ENCODE data around the gene ESCO1. TPM values are rescaled to one million over a fixed set of nuclear protein-coding genes. Genes with fewer than 3 reads are reported as not detected.
A peak's percentile ranks its signal among the peaks of the same experiment; 100 is the strongest.

ESCO1 gene
- total RNA-seq, 2 experiments from 2014 or later = 18.6 to 22.0 TPM

DNA sequence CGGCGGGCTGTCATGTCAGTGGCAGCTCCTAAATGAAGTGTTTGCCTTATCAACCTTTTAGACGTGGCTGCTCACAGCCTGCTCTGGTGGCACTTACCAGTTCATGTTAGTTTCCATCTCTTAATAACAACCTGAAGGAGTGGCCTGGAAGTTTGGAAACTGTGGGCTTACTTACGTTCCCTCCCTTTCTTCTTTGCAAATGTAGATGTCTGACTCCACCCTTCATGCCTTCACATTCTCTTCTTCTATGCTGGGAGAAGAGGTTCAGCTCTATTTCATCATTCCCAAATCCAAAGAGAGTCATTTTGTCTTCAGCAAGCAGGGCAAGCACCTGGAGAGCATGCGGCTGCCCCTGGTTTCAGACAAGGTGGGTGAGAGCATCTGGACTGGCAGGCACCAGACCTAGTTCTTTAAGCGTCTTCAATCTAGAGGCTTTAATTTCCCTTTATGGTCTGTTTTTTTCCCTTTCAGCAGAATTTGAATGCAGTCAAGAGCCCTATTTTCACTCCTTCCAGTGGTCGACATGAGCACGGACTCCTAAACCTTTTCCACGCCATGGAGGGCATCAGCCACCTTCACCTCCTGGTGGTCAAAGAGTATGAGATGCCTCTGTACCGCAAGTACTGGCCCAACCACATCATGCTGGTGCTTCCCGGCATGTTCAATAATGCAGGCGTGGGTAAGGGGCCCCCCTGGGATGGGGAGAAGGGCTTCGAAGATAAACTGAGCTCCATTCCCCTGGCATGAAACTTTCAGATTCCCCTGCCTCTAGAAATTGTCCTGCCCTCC lies 92.4 kb downstream of the ESCO1 start:
- Mint-ChIP-seq H3K4me3 (no peak overlapping the region), H3K27ac (no peak overlapping the region), H3K9me3 (peaks cover 4% of the 10 kb centered on the region), H3K36me3 (peaks cover 5% of the 10 kb centered on the region), H3K4me1 (ENCODE audit: low read depth) (no peaks in the 10 kb centered on the region), H3K27me3 (no peaks in the 10 kb centered on the region)
- no peak for DNase-seq
- ChIA-PET POLR2A (interaction anchor here (0.6 kb wide), 1 partner anchor 392 kb away, joined by 3 read pairs; no protein-coding TSS in a partner anchor), CTCF (interaction anchor here (1.0 to 1.1 kb wide), 2 partner anchors 19 kb away, joined by 3 to 4 read pairs; no protein-coding TSS in a partner anchor)
- intact Hi-C loops (cut with micrococcal nuclease) = loop anchor here (10.0 kb wide), 1 partner anchor 63 kb away; no protein-coding TSS in a partner anchor

DNA sequence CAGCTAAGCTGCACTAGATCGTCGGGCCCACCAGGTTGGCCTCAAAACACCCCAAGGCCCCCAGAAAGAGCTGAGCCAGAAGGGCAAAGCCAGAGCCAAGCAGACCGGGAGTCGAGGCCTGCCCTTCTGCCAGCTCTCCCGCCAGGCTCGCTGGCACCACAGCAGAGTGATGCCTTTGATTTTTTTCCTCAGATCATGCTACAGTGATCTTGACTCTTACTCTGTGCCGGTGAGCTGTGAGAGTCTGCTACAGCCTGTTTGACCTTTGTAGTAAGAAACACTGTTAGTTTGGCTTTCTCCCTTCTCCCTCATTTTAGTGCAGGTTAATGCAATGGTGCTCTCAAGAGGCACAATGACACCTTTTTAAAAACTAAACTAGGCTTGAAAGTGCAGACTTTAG lies 97.8 kb downstream of the ESCO1 start:
- ChIA-PET POLR2A (no interaction called here), CTCF (no interaction called here)
- no peak for DNase-seq
- Mint-ChIP-seq H3K36me3 (no peaks in the 10 kb centered on the region), H3K4me1 (ENCODE audit: low read depth) (no peaks in the 10 kb centered on the region), H3K27ac (no peak overlapping the region), H3K4me3 (no peak overlapping the region), H3K9me3 (no peaks in the 10 kb centered on the region), H3K27me3 (no peaks in the 10 kb centered on the region)
- intact Hi-C loops (cut with micrococcal nuclease) = loop anchor here (10.0 kb wide), 1 partner anchor 58 kb away; no protein-coding TSS in a partner anchor

DNA sequence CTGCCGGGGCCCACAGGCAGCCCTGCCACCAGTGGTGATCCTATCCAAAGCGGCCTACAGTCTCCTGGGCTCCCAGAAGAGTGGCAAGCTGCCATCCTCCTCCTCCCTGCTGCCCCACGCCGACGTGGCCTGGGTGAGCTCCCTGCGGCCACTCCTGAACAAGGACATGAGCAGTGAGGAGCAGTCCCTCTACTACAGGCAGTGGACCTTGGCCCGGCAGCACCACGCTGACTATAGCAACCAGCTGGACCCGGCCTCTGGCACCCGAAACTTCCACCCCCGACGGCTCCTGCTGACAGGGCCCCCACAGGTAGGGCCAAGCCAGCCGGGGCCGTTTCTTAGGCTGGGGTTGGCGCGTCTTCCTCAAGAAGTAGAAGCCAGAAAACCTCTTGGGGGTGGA lies 100.5 kb downstream of the ESCO1 start:
- no peak for DNase-seq
- H3K36me3 Mint-ChIP-seq = no peaks in the 10 kb centered on the region
- no peak overlapping the region for H3K4me3 Mint-ChIP-seq
- intact Hi-C loops (cut with micrococcal nuclease) = loop anchor here (10.0 kb wide), 1 partner anchor 55 kb away; no protein-coding TSS in a partner anchor
- no peaks in the 10 kb centered on the region for H3K27me3 Mint-ChIP-seq
- ChIA-PET POLR2A (no interaction called here), CTCF (interaction anchor here (0.9 kb wide), 1 partner anchor 11 kb away, joined by 3 read pairs; no protein-coding TSS in a partner anchor)
- no peaks in the 10 kb centered on the region for H3K9me3 Mint-ChIP-seq
- H3K4me1 Mint-ChIP-seq (ENCODE audit: low read depth) = no peaks in the 10 kb centered on the region
- H3K27ac Mint-ChIP-seq = no peak overlapping the region

DNA sequence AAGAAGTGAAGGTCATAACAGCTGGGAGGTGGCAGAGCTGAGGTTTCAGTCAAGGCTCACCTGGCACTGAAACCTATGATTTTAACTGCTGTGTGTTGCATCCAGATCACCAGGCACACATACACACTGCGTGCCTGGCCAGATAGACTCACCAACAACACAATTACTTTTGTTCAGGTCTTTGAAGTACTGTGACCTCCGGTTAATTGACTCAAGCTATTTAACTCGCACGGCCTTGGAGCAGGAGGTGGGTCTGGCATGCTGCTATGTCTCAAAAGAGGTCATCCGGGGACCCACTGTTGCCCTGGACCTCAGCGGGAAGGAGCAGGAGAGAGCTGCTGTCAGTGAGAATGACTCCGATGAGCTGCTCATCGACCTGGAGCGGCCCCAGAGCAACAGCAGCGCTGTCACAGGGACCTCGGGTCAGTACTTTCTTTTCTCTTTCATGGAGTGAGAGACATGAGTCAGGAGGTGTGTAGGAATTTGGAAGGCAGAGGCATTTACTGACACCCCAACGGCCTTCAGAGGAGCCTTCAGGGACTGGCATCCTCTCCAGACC lies 104.1 kb downstream of the ESCO1 start:
- no peak for DNase-seq
- CTCF ChIA-PET = interaction anchor here (0.6 kb wide), 1 partner anchor 308 kb away, joined by 3 read pairs; no protein-coding TSS in a partner anchor
- H3K9me3 Mint-ChIP-seq = no peaks in the 10 kb centered on the region
- H3K27ac Mint-ChIP-seq = no peak overlapping the region
- H3K27me3 Mint-ChIP-seq = no peaks in the 10 kb centered on the region
- H3K4me1 Mint-ChIP-seq (ENCODE audit: low read depth) = no peaks in the 10 kb centered on the region
- POLR2A ChIA-PET = no interaction called here
- intact Hi-C loops (cut with micrococcal nuclease) = no loop called here
- no peaks in the 10 kb centered on the region for H3K36me3 Mint-ChIP-seq
- H3K4me3 Mint-ChIP-seq = no peak overlapping the region

DNA sequence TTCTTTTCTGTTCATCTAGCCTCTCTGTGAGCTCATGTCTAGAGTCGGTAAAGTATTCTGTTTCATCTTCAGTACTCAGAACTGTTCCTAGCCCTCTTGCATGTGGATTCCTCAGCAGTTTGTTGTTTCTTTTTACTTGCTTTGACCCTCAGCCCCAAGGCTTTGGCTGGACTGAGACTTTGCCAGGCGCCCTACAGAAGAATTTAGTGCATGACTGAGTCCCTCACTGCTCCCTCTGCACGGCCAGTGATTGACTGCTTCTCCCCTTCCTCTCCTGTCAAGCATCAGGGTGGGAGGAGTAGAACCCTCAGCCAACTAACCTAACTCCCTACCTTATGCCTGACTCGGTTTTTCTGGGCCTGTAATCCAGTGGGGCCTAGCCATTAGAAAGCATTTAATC lies 109.8 kb downstream of the ESCO1 start:
- POLR2A ChIA-PET = no interaction called here

DNA sequence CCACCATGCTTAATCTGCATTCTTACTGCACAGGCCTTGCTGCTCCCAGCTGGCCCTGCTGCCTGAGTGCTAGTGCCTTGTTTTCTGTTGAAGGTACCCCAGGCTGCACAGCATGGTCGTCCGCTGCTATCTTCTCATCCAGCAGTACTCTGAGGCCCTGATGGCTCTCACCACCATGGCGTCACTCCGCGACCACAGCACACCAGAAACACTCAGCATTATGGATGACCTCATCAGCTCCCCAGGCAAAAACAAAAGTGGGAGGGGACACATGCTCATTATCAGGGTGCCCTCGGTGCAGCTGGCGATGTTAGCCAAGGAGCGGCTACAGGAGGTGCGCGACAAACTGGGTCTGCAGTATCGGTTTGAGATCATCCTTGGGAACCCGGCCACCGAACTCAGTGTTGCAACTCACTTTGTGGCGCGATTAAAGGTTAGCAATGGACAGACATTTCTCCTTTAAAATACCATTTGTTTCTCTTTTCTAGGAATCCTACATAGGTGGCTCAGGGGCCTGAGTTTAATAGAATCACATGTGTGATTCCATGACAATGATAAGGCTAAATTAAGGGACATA lies 110.5 kb downstream of the ESCO1 start:
- H3K4me1 Mint-ChIP-seq (ENCODE audit: low read depth) = no peaks in the 10 kb centered on the region
- peaks cover 2% of the 10 kb centered on the region for H3K27me3 Mint-ChIP-seq
- intact Hi-C loops (cut with micrococcal nuclease) = loop anchor here (1.0 to 5.0 kb wide), 3 partner anchors 112 to 467 kb away; partner anchors contain the start of gene ESCO1
- POLR2A ChIA-PET = interaction anchor here (0.6 kb wide), 1 partner anchor 116 kb away, joined by 3 read pairs; no protein-coding TSS in a partner anchor
- H3K9me3 Mint-ChIP-seq = no peaks in the 10 kb centered on the region
- DNase-seq = no peak
- CTCF ChIA-PET = interaction anchor here (0.7 to 2.8 kb wide), 7 partner anchors 11 to 470 kb away, joined by 3 to 11 read pairs (median 3); partner anchors contain the start of gene ESCO1
- H3K27ac Mint-ChIP-seq = no peak overlapping the region
- H3K36me3 Mint-ChIP-seq = no peaks in the 10 kb centered on the region
- no peak overlapping the region for H3K4me3 Mint-ChIP-seq

More for the DNA sequence above, 109.8 kb downstream of the ESCO1 start:
- CTCF ChIA-PET = interaction anchor here (0.6 kb wide), 1 partner anchor 78 kb away, joined by 3 read pairs; no protein-coding TSS in a partner anchor
- H3K27ac Mint-ChIP-seq = no peak overlapping the region
- DNase-seq = no peak
- H3K27me3 Mint-ChIP-seq = no peaks in the 10 kb centered on the region
- H3K9me3 Mint-ChIP-seq = no peaks in the 10 kb centered on the region
- intact Hi-C loops (cut with micrococcal nuclease) = no loop called here
- H3K4me1 Mint-ChIP-seq (ENCODE audit: low read depth) = no peaks in the 10 kb centered on the region
- no peaks in the 10 kb centered on the region for H3K36me3 Mint-ChIP-seq
- H3K4me3 Mint-ChIP-seq = no peak overlapping the region

DNA sequence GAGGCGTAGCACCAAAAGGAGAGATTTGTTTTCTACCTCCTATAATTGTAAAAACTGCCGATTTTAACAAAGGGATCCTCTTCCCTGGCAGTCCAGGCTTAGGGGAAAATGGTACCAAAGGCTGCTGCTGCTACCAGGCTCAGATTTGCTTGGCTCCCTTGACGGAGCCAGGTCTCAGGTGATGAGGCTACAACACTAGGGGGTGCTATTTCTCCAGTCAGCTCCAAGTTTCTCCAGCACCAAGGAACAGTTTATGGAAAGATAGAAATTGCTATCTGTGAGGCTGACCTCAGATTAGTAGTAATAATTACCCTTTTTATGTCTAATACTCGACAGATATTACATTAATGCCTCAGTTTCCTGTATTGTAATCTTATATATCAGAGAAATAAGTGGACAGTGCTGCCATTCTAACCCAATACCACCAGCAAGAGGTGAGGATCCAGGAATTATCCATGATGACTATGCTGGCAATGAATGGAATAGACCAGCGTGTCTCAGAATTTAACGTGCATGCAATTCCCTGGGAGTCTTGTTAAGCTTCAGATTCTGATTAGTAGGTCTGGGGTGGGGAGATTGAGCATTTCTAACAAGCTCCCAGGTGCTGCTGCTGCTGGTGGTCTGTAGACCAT lies 111.3 kb downstream of the ESCO1 start:
- Mint-ChIP-seq H3K4me3 (no peak overlapping the region), H3K27ac (no peak overlapping the region), H3K27me3 (peaks cover 2% of the 10 kb centered on the region), H3K36me3 (no peaks in the 10 kb centered on the region), H3K4me1 (ENCODE audit: low read depth) (no peaks in the 10 kb centered on the region), H3K9me3 (no peaks in the 10 kb centered on the region)
- CTCF ChIA-PET = interaction anchor here (0.5 to 2.8 kb wide), 11 partner anchors 11 to 470 kb away, joined by 3 to 11 read pairs (median 3); partner anchors contain the start of gene ESCO1
- peak; percentile 41 for DNase-seq
- POLR2A ChIA-PET = interaction anchor here (0.6 kb wide), 1 partner anchor 117 kb away, joined by 3 read pairs; no protein-coding TSS in a partner anchor
- intact Hi-C loops (cut with micrococcal nuclease) = loop anchor here (1.0 to 5.0 kb wide), 3 partner anchors 113 to 468 kb away; partner anchors contain the start of gene ESCO1

DNA sequence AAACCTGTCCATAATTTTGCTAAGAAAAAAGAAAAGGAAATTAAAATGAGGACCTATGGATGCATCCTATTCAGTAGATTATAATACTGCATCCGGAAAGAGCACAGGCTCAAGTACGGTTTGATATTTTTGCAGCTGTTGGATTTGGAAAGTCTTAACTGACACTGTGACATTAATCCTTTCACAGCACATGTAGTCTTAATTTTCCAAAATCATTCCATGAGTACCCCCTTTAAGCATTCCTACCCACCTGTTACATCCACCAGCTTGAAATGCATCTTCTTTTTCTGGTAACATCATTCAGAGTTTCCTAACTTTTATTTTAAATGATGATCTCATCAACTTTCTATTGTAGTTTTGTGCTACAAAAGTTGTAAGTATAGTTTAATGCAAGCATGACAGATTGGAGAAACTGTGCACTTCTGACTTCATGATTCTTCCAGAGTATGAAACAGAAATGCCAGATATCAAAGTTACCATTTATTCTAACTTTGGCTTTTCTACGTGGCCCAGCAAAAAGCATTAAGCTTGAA lies 113.5 kb downstream of the ESCO1 start:
- H3K27me3 Mint-ChIP-seq = peaks cover 2% of the 10 kb centered on the region
- DNase-seq = no peak
- no peak overlapping the region for H3K4me3 Mint-ChIP-seq
- POLR2A ChIA-PET = no interaction called here
- H3K4me1 Mint-ChIP-seq (ENCODE audit: low read depth) = no peaks in the 10 kb centered on the region
- CTCF ChIA-PET = interaction anchor here (0.7 to 2.8 kb wide), 4 partner anchors 113 to 529 kb away, joined by 3 to 11 read pairs (median 4); partner anchors contain the start of gene ESCO1
- no peaks in the 10 kb centered on the region for H3K36me3 Mint-ChIP-seq
- intact Hi-C loops (cut with micrococcal nuclease) = loop anchor here (5.0 kb wide), 1 partner anchor 115 kb away; the partner anchor contains the start of gene ESCO1
- no peak overlapping the region for H3K27ac Mint-ChIP-seq
- H3K9me3 Mint-ChIP-seq = no peaks in the 10 kb centered on the region

DNA sequence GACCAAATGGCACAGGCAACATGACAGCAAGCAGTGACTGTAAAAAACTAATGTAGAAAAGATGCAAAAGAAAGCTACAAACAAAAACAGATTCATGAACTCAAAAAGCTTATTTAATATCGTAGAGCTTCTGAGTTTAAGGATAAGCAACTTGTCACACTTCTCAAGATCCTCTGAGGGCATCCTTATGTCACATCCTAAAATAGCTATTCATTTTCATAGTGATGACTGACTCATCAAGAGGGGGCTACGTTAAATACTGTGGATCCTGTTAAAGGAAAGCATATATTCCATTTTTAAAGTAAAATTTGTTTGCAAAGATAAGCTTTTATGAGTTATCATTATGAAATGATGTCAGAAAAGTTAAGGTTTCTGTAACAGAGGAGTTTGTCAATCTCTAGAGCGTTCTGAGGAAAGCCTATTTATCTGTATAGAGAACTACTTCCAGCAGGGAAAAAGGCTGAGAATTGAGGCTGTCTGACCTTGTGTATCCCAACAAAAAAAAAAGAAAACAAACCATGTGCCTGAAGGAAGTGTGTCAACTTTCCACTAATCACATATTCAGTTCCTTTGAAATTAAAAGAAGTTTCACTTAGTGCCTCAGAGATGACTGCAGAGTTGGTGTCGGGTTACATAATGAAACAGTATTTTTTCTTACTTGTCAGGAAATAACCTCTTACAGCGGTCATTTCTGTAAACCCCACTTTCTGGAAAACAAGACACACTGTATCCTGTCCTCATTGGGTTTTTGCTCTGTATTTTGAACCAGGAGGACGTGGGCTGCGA lies 115.5 kb downstream of the ESCO1 start:
- POLR2A ChIA-PET = interaction anchor here (0.6 kb wide), 1 partner anchor 16 kb away, joined by 3 read pairs; no protein-coding TSS in a partner anchor
- intact Hi-C loops (cut with micrococcal nuclease) = loop anchor here (5.0 kb wide), 1 partner anchor 117 kb away; the partner anchor contains the start of gene ESCO1
- H3K4me3 Mint-ChIP-seq = no peak overlapping the region

DNA sequence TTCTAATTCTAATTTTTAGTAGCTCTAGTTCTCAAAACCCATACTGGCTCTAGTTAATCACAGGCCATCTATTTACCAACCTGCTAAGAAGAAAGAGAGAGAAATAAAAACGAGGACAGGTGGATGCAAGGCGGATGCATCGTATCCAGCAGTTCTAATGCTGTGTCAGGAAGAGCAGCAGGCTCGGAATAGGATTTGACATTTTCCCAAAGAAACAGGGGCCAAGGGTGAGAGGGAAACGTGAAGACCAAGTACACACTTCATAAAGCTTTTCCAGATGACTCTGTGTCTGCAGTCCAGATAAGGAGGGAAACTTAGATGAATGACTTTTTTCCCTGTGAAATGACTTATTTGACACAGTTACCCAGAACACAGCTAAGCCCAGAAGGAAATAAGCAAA lies 117.5 kb downstream of the ESCO1 start:
- no peak for DNase-seq
- H3K27ac Mint-ChIP-seq = no peak overlapping the region
- ChIA-PET POLR2A (no interaction called here), CTCF (no interaction called here)
- peaks cover 5% of the 10 kb centered on the region for H3K27me3 Mint-ChIP-seq
- H3K36me3 Mint-ChIP-seq = no peaks in the 10 kb centered on the region
- H3K9me3 Mint-ChIP-seq = no peaks in the 10 kb centered on the region
- H3K4me1 Mint-ChIP-seq (ENCODE audit: low read depth) = no peaks in the 10 kb centered on the region
- H3K4me3 Mint-ChIP-seq = no peak overlapping the region
- intact Hi-C loops (cut with micrococcal nuclease) = no loop called here

More for the DNA sequence above, 115.5 kb downstream of the ESCO1 start:
- Mint-ChIP-seq H3K9me3 (no peaks in the 10 kb centered on the region), H3K27me3 (peaks cover 5% of the 10 kb centered on the region), H3K4me1 (ENCODE audit: low read depth) (no peaks in the 10 kb centered on the region), H3K36me3 (no peaks in the 10 kb centered on the region), H3K27ac (no peak overlapping the region)
- no peak for DNase-seq
- CTCF ChIA-PET = no interaction called here

DNA sequence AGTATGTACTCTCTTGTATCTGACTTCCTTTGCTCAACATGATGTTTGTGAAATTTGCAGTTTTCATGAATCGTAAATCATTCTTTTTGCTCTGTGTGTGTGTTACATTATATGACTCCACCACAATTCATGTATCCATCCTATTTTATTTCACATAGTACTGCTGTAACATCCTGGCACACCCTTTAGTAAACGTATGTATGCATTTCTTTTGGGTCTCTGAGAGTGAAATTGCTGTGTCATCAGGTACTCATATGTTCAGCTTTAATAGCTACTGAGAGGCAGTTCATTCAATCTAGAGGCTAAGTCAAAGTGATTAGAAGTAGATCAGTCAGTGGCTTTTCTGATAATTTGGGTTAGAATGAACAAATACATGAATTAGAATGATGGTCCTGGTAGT lies 118.8 kb downstream of the ESCO1 start:
- H3K4me1 Mint-ChIP-seq (ENCODE audit: low read depth) = no peaks in the 10 kb centered on the region
- ChIA-PET CTCF (no interaction called here), POLR2A (no interaction called here)
- H3K27me3 Mint-ChIP-seq = peaks cover 5% of the 10 kb centered on the region
- H3K4me3 Mint-ChIP-seq = no peak overlapping the region
- intact Hi-C loops (cut with micrococcal nuclease) = no loop called here
- no peaks in the 10 kb centered on the region for H3K9me3 Mint-ChIP-seq
- no peaks in the 10 kb centered on the region for H3K36me3 Mint-ChIP-seq
- no peak overlapping the region for H3K27ac Mint-ChIP-seq
- DNase-seq = no peak

All from activated CD4-positive, alpha-beta memory T cell treated with anti-CD3 and anti-CD28 coated beads for 36 hours (primary cell).